SK-N-SH (cell line): ENCODE results near the gene ZNF445. TPM values are rescaled to one million over a fixed set of nuclear protein-coding genes. Genes with fewer than 3 reads are reported as not detected.

Source experiments
- CTCF ChIA-PET: fragments of 300-600, 350-600 bp; formaldehyde crosslinking; extraction: SDS; loops from one replicate; lab custom pipeline; 2021; lab: Yijun Ruan, JAX
- POLR2A ChIA-PET: fragments of 350-600 bp; sonication (Branson Sonifier 250); formaldehyde crosslinking; extraction: SDS; loops from one replicate; lab custom pipeline; 2020; ENCODE audit warnings: antibody characterized with exemption, inconsistent platforms; lab: Yijun Ruan, JAX
- DNase-seq: peaks from one replicate; pipeline ENCODE4 v3.0.0; 2012
- H2AFZ ChIP-seq: fragments of 200-600 bp; sonication (generic); 2 replicates; pipeline ENCODE4 v1.8.1; 2016; ENCODE audit warnings: antibody characterized with exemption, mild to moderate bottlenecking, low read depth
- H3F3A ChIP-seq: fragments of 200-600 bp; sonication (generic); replicated peaks from 2 replicates; pipeline ENCODE3; 2016; ENCODE audit warnings: antibody characterized with exemption, mild to moderate bottlenecking; ENCODE audit not compliant: insufficient read depth
- H3K27ac ChIP-seq, 2 experiments: fragments of 200-500 bp in 1 of 2; fragments of 200-600 bp in 1 of 2; sonication (Bioruptor generic) in 1 of 2; sonication (generic), shearing (Covaris generic) in 1 of 2; 2 replicates each; pipeline versions ENCODE4 v1.5.1 to v1.6.1; 2014 to 2016; ENCODE audit warnings: low read depth in 2 of 2, inconsistent platforms in 1 of 2, low read length in 1 of 2, mild to moderate bottlenecking in 1 of 2, mixed read lengths in 1 of 2
- H3K27me3 ChIP-seq: fragments of 200-600 bp; sonication (generic), shearing (Covaris generic); 2 replicates; pipeline ENCODE4 v1.6.1; 2016; ENCODE audit warnings: mixed run types; ENCODE audit not compliant: insufficient read depth
- H3K36me3 ChIP-seq, 2 experiments: fragments of 200-500 bp in 1 of 2; fragments of 200-600 bp in 1 of 2; sonication (Bioruptor generic) in 1 of 2; sonication (generic) in 1 of 2; replicated peaks in 1 of 2; 2 replicates each; pipeline versions ENCODE3 to v1.5.1; 2014 to 2016; ENCODE audit warnings: low read length in 1 of 2, mild to moderate bottlenecking in 1 of 2; ENCODE audit not compliant: insufficient read depth in 2 of 2, control insufficient read depth in 1 of 2
- H3K4me1 ChIP-seq, 2 experiments: fragments of 200-500 bp in 1 of 2; fragments of 200-600 bp in 1 of 2; sonication (Bioruptor generic) in 1 of 2; sonication (generic), shearing (Covaris generic) in 1 of 2; 2 replicates each; pipeline versions ENCODE4 v1.5.1 to v1.6.1; 2014 to 2016; ENCODE audit warnings: low read depth in 1 of 2, low read length in 1 of 2, mixed run types in 1 of 2; ENCODE audit not compliant: insufficient read depth in 2 of 2, control insufficient read depth in 1 of 2
- H3K4me2 ChIP-seq: fragments of 200-600 bp; sonication (generic), shearing (Covaris generic); 2 replicates; pipeline ENCODE4 v1.6.1; 2017; ENCODE audit warnings: mixed run types
- H3K4me3 ChIP-seq, 2 experiments: fragments of 200-500 bp in 1 of 2; fragments of 200-600 bp in 1 of 2; sonication (Bioruptor generic) in 1 of 2; sonication (generic), shearing (Covaris generic) in 1 of 2; 2 replicates each; pipeline versions ENCODE4 v1.5.1 to v1.8.1; 2014 to 2016; ENCODE audit warnings: low read depth in 2 of 2, inconsistent platforms in 1 of 2, low read length in 1 of 2, mild to moderate bottlenecking in 1 of 2, mixed read lengths in 1 of 2, moderate library complexity in 1 of 2
- H3K79me2 ChIP-seq: fragments of 200-600 bp; sonication (generic); 2 replicates; pipeline ENCODE4 v1.8.1; 2017; ENCODE audit warnings: mild to moderate bottlenecking; ENCODE audit not compliant: insufficient read depth
- H3K9ac ChIP-seq: fragments of 200-600 bp; sonication (generic); 2 replicates; pipeline ENCODE4 v1.6.1; 2017; ENCODE audit warnings: mixed run types
- H3K9me2 ChIP-seq: fragments of 200-600 bp; sonication (generic); 2 replicates; pipeline ENCODE4 v1.6.1; 2017; ENCODE audit warnings: mixed run types
- H3K9me3 ChIP-seq: fragments of 200-600 bp; sonication (generic); 2 replicates; pipeline ENCODE4 v1.6.1; 2017; ENCODE audit warnings: mixed run types, mild to moderate bottlenecking, moderate library complexity
- H4K20me1 ChIP-seq: fragments of 200-600 bp; sonication (generic); 2 replicates; pipeline ENCODE4 v1.6.1; 2017; ENCODE audit warnings: mild to moderate bottlenecking, mixed run types; ENCODE audit not compliant: insufficient read depth
- CHD2 ChIP-seq: fragments of 150-350 bp; IDR thresholded peaks from 2 replicates; pipeline ENCODE4 v1.6.1; 2018; ENCODE audit warnings: low read length; ENCODE audit not compliant: partially characterized antibody
- EP300 ChIP-seq, 2 experiments: IDR thresholded peaks; 2 replicates each; pipeline versions ENCODE4 v1.4.0 to v1.6.1; 2012; ENCODE audit warnings: borderline replicate concordance in 1 of 2, low read depth in 1 of 2, low read length in 1 of 2
- EZH2phosphoT487 ChIP-seq: fragments of 200-600 bp; sonication (generic); IDR thresholded peaks from 2 replicates; pipeline ENCODE4 v1.6.1; 2017; ENCODE audit warnings: low read depth, mixed run types, mild to moderate bottlenecking, antibody characterized with exemption, moderate library complexity, borderline replicate concordance
- FOSL2 ChIP-seq: IDR thresholded peaks from 2 replicates; pipeline ENCODE4 v1.4.0; 2012; ENCODE audit warnings: low read depth, mild to moderate bottlenecking, moderate library complexity, borderline replicate concordance
- FOXJ3 ChIP-seq: sonication (generic); formaldehyde crosslinking; IDR thresholded peaks from 2 replicates; pipeline ENCODE4 v1.5.1; 2020; ENCODE audit warnings: mild to moderate bottlenecking, missing genetic modification reagents
- FOXM1 ChIP-seq: IDR thresholded peaks from 2 replicates; pipeline ENCODE4 v1.4.0; 2012; ENCODE audit warnings: low read depth, mild to moderate bottlenecking
- JUND ChIP-seq: IDR thresholded peaks from 2 replicates; pipeline ENCODE4 v1.4.0; 2012
- POLR2AphosphoS5 ChIP-seq: IDR thresholded peaks from 2 replicates; pipeline ENCODE4 v1.6.1; 2012; ENCODE audit warnings: low read depth, low read length
- RXRA ChIP-seq: IDR thresholded peaks from 2 replicates; pipeline ENCODE4 v1.4.0; 2012; ENCODE audit warnings: low read depth, mild to moderate bottlenecking, borderline replicate concordance
- SIN3A ChIP-seq: IDR thresholded peaks from 2 replicates; pipeline ENCODE4 v1.6.1; 2012; ENCODE audit warnings: low read depth, mild to moderate bottlenecking, low read length, moderate library complexity, borderline replicate concordance
- TAF1 ChIP-seq: IDR thresholded peaks from 2 replicates; pipeline ENCODE4 v1.6.1; 2012; ENCODE audit warnings: low read depth, mild to moderate bottlenecking, low read length, moderate library complexity, borderline replicate concordance
- TCF12 ChIP-seq: IDR thresholded peaks from 2 replicates; pipeline ENCODE4 v1.4.0; 2012
- WGBS: methylation state at CpG from one replicate; pipeline ENCODE4 v1.1.6; 2017; ENCODE audit warnings: low lambda C conversion rate; 5-methylcytosine and 5-hydroxymethylcytosine counted together
- polyA plus RNA-seq, 3 experiments: library from polyadenylated mRNA; depleted of rRNA; stranded (reverse); fragments of >200 nt; gene quantifications; 2 replicates each; pipeline ENCODE4 v1.2.3, GENCODE V29; 2012
- TF ChIP-seq, protein P1 (sequence below): IDR thresholded peaks from 2 replicates; pipeline ENCODE4 v1.6.1; 2012; ENCODE audit warnings: mild to moderate bottlenecking, low read depth, low read length, moderate library complexity
- TF ChIP-seq, protein P2 (sequence below): IDR thresholded peaks from 2 replicates; pipeline ENCODE4 v1.4.0; 2012; ENCODE audit warnings: low read depth
- TF ChIP-seq, protein P3 (sequence below): IDR thresholded peaks from 2 replicates; pipeline ENCODE4 v1.4.0; 2012; ENCODE audit warnings: low read depth, borderline replicate concordance

ZNF445 gene
- polyA plus RNA-seq, 1 of the 3 experiments (the other 2 are of a cell fraction): 2.2 TPM

GRCh38 chr3:44469914-44470313 lies 7.6 kb downstream of the ZNF445 start:
- CTCF ChIA-PET: interaction anchor here (1.0 kb wide), 1 partner anchor 47 kb away, joined by 3 read pairs; no protein-coding TSS in a partner anchor
- H3K36me3 ChIP-seq: peaks cover 5 to 28% of the 10 kb centered on the region in 2 experiments
- no peaks in the 10 kb centered on the region for H3K9me2 ChIP-seq
- H3K79me2 ChIP-seq: peaks cover 80% of the 10 kb centered on the region
- no peaks in the 10 kb centered on the region for H3K9me3 ChIP-seq
- TF ChIP-seq, protein P1, sequence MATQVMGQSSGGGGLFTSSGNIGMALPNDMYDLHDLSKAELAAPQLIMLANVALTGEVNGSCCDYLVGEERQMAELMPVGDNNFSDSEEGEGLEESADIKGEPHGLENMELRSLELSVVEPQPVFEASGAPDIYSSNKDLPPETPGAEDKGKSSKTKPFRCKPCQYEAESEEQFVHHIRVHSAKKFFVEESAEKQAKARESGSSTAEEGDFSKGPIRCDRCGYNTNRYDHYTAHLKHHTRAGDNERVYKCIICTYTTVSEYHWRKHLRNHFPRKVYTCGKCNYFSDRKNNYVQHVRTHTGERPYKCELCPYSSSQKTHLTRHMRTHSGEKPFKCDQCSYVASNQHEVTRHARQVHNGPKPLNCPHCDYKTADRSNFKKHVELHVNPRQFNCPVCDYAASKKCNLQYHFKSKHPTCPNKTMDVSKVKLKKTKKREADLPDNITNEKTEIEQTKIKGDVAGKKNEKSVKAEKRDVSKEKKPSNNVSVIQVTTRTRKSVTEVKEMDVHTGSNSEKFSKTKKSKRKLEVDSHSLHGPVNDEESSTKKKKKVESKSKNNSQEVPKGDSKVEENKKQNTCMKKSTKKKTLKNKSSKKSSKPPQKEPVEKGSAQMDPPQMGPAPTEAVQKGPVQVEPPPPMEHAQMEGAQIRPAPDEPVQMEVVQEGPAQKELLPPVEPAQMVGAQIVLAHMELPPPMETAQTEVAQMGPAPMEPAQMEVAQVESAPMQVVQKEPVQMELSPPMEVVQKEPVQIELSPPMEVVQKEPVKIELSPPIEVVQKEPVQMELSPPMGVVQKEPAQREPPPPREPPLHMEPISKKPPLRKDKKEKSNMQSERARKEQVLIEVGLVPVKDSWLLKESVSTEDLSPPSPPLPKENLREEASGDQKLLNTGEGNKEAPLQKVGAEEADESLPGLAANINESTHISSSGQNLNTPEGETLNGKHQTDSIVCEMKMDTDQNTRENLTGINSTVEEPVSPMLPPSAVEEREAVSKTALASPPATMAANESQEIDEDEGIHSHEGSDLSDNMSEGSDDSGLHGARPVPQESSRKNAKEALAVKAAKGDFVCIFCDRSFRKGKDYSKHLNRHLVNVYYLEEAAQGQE: no peak
- TF ChIP-seq TCF12 (no peak), EP300 (IDR thresholded peaks at IDR 0.05; ENCODE audit: borderline replicate concordance in 1 of 2, low read depth in 1 of 2, low read length in 1 of 2) (no peak), SIN3A (no peak), CHD2 (no peak), FOXM1 (no peak), FOXJ3 (CRISPR knock-in tag) (no peak), TAF1 (no peak), RXRA (no peak), JUND (no peak)
- TF ChIP-seq, protein P2, sequence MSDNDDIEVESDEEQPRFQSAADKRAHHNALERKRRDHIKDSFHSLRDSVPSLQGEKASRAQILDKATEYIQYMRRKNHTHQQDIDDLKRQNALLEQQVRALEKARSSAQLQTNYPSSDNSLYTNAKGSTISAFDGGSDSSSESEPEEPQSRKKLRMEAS: no peak
- no peak overlapping the region for H3K27ac ChIP-seq
- H3K4me1 ChIP-seq: peaks cover 0 to 5% of the 10 kb centered on the region in 2 experiments; a peak in 1 of 4 replicates
- no peak for DNase-seq
- H2AFZ ChIP-seq: no peak overlapping the region
- 79% methylated on average over 5 of the region's 5 CpGs for whole genome bisulfite sequencing
- H3K4me2 ChIP-seq: no peak overlapping the region
- H3K27me3 ChIP-seq: no peaks in the 10 kb centered on the region
- POLR2A ChIA-PET: no interaction called here
- H4K20me1 ChIP-seq: 0 out of 2 replicates have a peak, but pooled peaks cover 6% of the 10 kb centered on the region
- H3K9ac ChIP-seq: no peak overlapping the region
- H3K4me3 ChIP-seq: no peak overlapping the region
- no peaks in the 10 kb centered on the region for H3F3A ChIP-seq

DNA sequence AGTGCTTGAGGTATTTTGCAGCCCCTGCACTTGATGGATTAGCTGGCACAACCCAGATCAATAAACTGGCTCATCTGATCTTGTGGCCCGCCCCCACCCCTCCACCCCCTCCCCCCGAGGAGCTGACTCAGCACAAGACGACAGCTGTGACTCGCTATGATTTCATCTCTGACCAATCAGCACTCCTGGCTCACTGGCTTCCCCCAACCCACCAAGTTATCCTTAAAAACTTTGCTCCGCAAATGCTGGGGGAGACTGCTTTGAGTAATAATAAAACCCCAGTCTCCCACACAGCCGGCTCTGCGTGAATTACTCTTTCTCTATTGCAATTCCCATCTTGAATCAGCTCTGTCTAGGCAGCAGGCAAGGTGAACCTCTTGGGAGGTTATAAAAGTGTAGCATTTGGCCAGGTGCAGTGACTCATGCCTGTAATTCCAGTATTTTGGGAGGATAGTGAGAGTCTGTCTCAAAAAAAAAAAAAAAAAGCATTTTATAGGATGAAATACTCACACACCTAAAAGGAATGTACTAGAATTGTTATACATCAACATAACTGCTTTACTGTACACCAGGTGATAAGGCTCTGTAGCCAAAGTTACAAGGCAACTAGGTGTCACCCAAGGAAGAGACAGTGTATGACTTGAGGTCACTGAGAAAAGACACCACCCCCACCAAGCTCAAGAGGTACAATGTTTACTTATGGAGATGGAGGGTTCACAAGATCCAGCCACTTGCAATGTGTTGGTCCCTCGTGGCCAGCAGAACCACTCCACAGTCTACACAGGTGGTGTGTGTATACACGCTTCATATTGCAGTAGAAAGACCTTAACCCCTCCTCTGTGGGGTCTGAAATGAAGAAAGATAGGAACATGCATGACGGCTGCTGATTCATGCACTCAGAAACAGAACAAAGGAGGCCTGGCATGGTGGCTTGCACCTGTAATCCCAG lies 8.6 kb downstream of the ZNF445 start:
- WGBS: 64% methylated on average over 9 of the region's 10 CpGs
- Histone ChIP-seq H3K36me3 (peaks cover 5 to 36% of the 10 kb centered on the region in 2 experiments), H3K27ac (peak overlapping the region in 1 of 2 experiments; percentile 53; a peak in 1 of 4 replicates), H3K27me3 (no peaks in the 10 kb centered on the region), H3K79me2 (peaks cover 69% of the 10 kb centered on the region), H3F3A (no peaks in the 10 kb centered on the region), H2AFZ (no peak overlapping the region), H4K20me1 (0 out of 2 replicates have a peak, but pooled peaks cover 6% of the 10 kb centered on the region), H3K4me2 (peak overlapping the region; percentile 39; the same call in 1 of the 2 replicates), H3K4me1 (peaks cover 0 to 5% of the 10 kb centered on the region in 2 experiments; a peak in 1 of 4 replicates), H3K9me2 (no peaks in the 10 kb centered on the region), H3K4me3 (no peak overlapping the region), H3K9ac (no peak overlapping the region), H3K9me3 (no peaks in the 10 kb centered on the region)
- ChIA-PET CTCF (no interaction called here), POLR2A (no interaction called here)
- no peak for TF ChIP-seq RXRA
- peak; percentile 22; the same call in 1 of the 2 replicates for TF ChIP-seq JUND
- TF ChIP-seq EZH2phosphoT487: no peak
- TF ChIP-seq, protein P1: no peak
- TF ChIP-seq FOSL2: peak; percentile 33; the same call in 1 of the 2 replicates
- TF ChIP-seq, protein P3, sequence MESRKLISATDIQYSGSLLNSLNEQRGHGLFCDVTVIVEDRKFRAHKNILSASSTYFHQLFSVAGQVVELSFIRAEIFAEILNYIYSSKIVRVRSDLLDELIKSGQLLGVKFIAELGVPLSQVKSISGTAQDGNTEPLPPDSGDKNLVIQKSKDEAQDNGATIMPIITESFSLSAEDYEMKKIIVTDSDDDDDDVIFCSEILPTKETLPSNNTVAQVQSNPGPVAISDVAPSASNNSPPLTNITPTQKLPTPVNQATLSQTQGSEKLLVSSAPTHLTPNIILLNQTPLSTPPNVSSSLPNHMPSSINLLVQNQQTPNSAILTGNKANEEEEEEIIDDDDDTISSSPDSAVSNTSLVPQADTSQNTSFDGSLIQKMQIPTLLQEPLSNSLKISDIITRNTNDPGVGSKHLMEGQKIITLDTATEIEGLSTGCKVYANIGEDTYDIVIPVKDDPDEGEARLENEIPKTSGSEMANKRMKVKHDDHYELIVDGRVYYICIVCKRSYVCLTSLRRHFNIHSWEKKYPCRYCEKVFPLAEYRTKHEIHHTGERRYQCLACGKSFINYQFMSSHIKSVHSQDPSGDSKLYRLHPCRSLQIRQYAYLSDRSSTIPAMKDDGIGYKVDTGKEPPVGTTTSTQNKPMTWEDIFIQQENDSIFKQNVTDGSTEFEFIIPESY: no peak
- no peak for TF ChIP-seq POLR2AphosphoS5
- DNase-seq: no peak
